Embryonic facial prominence (tissue), 1 donor: Measurements from ENCODE around the gene BTBD8.

Source experiments
- DNase-seq: peaks from one replicate; pipeline ENCODE4 v3.0.0-alpha.2; 2016; ENCODE audit errors: extremely low spot score

The BTBD8 gene

DNA sequence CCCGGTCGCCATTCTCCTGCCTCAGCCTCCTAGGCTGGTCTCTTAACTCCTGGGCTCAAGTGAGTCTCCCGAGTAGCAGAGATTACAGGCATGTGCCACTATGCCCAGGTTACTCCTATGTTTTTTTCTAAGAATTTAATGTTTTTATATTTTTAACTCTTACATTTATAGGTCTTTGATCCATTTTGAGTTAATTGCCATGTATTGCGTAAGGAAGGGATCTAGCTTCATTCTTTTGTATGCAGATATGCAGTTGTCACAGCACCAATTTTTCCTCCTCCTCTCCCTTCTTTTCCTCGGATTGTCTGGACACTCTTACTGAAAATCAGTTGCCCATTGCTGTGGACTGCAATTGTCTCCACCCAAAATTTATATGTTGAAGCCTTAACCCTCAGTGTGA is 11.5 kb downstream of the BTBD8 start:
- no peak for DNase-seq

DNA sequence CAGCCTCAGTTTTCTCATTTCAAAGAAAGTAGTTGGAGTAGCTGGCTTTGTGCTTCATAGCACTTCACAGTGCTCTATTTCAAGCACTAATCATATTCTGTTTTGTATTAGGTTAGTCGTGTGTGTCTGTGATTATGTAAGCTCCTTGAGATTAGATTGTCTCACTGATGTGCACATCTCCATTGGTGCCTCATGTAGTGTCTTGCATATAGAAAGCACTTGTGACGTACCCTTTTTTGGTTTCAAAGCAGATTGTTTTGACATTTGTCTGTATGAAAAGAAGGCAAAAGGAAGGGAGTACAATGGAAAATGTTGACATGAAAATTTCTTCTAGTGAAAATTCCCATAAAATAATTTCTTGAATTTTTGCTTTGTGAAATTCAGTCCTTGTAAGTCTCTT is 13.9 kb downstream of the BTBD8 start:
- DNase-seq: no peak

- no peak for DNase-seq
Measured at GRCh38 chr1:92094595-92094994, 14.4 kb downstream of the BTBD8 start.

DNA sequence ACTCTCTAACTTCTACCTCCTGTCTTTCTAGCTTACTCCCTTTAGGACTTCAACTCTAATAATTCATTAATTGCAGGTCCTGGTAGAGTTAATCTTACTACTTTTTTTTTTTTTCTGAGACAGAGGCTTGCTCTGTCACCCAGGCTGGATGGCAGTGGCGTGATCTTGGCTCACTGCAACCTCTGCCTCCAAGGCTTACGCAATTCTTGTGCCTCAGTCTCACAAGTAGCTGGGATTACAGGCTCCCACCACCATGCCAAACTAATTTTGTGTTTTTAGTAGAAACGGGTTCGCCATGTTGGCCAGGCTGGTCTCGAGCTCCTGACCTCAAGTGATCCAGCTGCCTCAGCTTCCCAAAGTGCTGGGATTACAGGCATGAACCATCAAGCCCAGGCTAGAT is 15.7 kb downstream of the BTBD8 start:
- DNase-seq: no peak

- DNase-seq: no peak
Measured at GRCh38 chr1:92096317-92096716, 16.2 kb downstream of the BTBD8 start.

DNA sequence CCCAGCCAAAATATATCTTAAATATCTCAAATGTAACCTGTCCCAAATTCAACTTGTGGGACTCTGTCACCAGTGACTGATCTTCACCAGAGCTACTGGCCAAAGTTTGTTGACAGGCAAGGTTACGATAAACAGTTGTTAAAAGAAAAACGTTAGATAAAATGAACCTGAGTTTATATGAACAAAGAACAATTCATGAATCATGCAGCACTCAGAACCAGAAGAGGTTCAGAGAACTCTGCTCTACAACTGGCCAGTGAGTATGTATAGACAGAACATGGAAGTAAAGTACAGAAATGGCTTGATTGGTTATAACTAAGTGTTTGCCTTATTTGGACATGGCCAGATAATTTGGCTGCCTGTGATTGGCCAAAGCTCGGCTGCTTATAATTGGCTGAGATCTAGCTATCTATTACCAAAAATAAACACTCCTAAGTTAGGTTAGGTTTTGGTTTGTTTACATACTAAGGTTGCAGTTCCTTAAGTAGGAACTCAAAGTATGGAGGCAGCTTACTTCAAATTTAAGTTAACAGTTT is 25.5 kb downstream of the BTBD8 start:
- no peak for DNase-seq

- no peak for DNase-seq
Measured at GRCh38 chr1:92108631-92109030, 28.5 kb downstream of the BTBD8 start.

DNA sequence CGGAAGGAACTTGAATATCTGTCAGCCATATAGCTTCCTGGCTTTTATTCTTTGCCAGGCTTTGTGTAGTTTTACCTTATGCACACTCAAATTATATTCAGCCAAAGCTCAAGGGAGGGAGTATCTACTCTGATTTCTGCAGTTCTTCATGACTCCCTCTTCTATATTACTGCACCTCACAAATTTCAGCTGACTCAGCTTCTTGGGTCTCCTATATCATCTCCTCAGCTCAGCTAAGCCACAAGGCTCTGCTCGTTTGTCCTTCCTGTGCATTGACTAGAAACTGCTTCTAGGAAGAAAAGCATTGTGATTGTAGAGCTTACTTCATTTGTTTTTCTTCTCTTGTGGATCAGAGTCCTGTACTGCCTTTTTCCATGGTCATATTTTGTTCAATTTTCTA is 37.4 kb downstream of the BTBD8 start:
- no peak for DNase-seq

DNA sequence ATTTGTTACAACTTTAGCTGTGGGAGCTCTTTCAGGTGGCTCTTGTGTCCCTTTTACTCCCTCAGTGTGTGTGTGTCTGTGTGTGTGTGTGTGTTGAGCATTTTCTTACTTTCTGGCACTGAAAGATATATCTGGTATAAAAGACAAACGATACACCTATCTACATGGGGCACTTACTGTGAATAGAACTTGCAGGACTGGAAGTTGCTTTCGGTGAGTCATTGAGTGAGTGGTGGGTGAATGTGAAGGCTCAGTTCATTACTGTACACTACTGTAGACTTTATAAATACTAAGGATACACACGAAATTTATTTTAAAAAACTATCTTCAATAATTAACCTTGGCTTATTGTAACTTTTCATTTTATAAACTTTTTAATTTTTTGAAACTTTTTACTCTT is 38.7 kb downstream of the BTBD8 start:
- no peak for DNase-seq

DNA sequence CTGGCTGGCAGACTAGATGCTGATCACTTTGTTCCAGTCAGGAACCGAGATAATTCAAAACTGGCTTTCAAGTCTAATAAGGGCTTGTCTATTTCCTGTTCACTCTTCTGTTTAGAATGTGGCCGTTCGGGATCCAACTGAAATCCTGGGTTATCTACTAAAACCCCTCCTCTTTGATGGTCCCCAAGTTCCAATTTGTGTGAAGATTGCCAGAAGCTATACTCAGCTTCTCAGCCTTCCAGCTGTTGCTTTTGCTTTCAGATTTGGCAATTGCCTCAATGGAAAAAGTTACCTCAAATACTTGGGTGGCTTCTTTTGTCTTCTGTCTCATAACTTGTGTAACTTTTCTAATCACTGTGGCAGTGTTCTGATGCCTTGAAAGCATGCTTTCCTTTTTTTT is 43.7 kb downstream of the BTBD8 start:
- no peak for DNase-seq

DNA sequence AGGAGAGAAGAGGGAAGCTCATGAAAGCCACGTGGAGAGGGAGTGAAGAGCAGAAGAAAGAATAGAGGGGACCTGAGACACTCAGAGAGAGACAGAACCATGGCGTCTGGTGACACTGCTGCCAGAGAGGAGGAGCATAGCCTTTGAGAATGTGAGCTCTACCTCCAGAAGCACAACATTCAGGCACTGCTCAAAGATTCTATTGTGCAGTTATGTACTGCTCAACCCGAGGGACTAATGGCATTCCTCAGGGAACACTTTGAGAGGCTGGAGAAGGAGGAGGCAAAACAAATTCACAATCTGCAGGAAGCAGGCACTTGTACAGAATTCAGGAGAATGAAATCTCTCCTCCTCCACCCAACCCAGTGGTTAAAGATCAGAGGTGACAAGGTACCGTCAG is 45.1 kb downstream of the BTBD8 start:
- DNase-seq: no peak

GRCh38 chr1:92126088-92126487 is 45.9 kb downstream of the BTBD8 start:
- DNase-seq: no peak

- DNase-seq: no peak
Measured at GRCh38 chr1:92134331-92134730, 54.2 kb downstream of the BTBD8 start.

- DNase-seq: no peak
Measured at GRCh38 chr1:92136341-92136740, 56.2 kb downstream of the BTBD8 start.

- no peak for DNase-seq
Measured at GRCh38 chr1:92154934-92155333, 74.8 kb downstream of the BTBD8 start.

- DNase-seq: no peak
Measured at GRCh38 chr1:92159593-92159992, 79.4 kb downstream of the BTBD8 start.

GRCh38 chr1:92165389-92165788 is 85.2 kb downstream of the BTBD8 start:
- no peak for DNase-seq

DNA sequence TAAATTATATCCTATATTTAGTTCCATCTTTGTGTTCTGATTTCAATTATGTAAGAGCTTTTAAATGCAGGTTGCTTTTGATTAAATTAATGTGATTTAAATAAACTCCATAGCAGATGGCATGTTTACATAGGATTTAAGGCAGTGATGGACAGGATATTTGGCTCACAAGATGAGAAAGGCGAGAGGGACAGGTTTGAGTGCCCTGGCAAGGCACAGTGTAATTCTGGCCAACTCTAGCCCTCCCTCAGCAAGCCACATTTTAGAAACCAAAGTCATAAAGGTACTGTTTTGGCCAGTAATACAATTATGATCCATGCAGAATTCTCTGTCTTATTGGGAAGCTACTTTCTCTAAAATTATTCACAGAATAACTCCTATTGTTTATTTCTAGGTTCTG is 87.0 kb downstream of the BTBD8 start:
- DNase-seq: no peak

DNA sequence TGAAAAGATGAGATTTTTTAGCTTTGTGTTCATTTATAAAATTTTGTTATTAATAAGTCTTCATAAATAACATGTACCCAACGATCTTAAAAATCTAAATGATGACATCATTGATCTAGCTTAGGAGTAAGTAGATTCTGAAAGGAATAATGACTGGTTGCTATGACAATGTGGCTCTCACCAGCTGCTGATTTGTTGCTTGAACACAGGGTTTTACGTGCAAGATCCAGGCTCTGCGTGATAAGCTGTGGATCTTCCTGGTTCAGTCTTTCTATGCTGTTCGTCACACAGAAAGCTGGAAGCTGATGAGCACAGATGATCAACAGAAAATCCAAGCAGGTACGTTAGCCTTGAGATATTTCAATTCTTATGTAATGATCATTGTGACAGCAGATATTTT is 88.5 kb downstream of the BTBD8 start:
- no peak for DNase-seq

DNA sequence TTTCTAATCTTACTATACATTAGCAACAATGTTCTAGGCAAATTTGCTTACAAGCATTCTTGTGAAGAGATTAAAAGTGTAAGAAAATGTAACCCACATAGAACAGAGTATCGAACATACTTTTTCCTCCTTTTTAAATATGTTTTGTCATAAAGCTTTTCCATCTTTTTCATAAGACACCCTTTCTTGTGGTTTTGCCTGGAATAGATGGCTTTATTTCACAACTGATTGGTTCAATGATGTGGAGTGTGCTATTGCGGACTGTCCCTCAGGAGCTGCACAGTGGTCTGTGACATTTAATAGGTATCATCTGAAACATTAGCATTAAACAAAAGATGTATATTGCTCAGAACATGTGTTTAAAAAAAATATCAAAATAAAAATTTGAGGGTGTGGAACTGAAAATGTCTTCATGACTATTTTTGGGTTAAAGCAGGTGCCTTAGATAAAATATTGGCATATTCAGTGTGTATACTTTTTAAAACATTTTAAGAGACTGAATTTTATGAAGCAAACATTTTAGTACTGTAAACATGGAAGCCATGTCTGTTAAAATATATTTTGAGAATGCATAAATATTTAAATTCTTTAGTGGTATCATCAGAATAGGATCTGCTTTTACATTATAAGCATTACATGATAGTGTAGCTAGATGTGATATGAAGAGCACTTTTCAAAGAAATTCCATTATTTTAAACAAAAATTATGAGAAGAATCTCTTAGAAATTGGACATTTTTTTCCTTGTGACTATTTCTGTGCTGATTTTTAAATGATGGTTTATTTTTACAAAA is 89.3 kb downstream of the BTBD8 start:
- no peak for DNase-seq

DNA sequence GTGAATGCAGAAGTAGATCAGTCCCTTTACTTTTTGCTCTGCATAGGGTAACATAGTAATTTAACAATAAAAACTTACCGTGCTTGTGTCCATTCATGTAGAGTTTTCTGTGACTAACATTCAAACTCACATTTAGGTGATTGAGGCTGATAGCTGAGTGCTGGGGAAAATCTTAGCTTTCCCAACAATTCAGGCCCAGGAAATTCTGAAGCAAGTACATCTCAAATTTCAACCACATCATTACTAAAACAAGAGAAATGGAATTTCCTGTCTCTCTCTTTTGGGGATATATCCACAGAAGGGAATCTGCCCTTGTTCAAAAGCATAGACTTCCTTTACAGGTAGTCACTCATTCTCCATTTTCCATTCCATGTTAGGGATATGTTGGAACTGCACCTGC is 104.5 kb downstream of the BTBD8 start:
- no peak for DNase-seq

- no peak for DNase-seq
Measured at GRCh38 chr1:92186081-92186480, 105.9 kb downstream of the BTBD8 start.

DNA sequence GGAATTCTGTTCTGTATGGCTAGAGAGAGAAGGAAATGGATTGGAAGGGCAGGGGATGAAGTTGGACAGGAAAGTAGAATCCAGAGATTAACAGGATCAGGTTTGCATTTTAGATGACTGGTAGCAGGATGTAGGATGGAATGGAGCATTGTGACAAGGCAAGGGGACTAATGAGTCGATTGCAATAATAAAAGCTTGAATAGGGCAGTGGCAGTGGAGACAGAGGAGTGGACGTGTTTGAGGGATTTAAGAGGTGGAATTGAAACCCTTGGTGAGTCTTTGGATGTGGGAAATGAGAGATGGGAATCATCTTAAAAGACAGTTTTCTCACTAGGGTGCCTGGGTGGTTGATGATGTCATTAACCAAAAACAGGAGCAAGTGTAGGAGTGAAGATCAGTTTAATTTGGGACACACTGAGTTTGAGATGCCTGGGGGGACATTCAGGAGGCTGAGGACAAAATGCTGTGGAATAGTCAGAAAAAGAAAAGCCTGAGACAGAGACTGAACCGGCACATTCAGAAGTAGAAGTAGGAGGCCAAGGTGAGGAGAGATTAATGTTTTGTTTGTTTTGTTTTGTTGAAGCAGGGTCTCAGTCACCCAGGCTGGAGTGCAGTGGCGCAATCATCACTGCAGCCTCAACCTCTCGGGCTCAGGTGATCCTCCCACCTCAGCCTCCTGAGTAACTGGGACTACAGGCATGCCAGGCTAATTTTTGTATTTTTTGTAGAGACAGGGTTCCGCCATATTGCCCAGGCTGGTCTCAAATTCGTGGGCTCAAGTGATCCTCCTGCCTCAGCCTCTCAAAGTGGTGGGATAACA is 108.5 kb downstream of the BTBD8 start:
- no peak for DNase-seq
